ENCODE data around the gene ARHGAP45.

The ARHGAP45 gene

GRCh38 chr19:1103708-1104310 lies 36.8 kb downstream of the ARHGAP45 start, which contains the start of gene GPX4:
Gene GPX4, plus strand, starts transcription at chr19:1103994. Its CDS starts 50 bp downstream, at chr19:1104044.
- H3K4me3 ChIP-seq (ENCODE audit: control insufficient read depth, low read depth, low read length): peak within 1 kb of the TSS; percentile 77
- DNase-seq (ENCODE audit: low read depth): peak; percentile 95
- TF ChIP-seq CTCF (IDR thresholded peaks at IDR 0.05; ENCODE audit: control insufficient read depth, insufficient read depth, low read depth, low read length, missing control alignments): no peak

- peak overlapping the region; percentile 77 for H3K4me3 ChIP-seq (ENCODE audit: control insufficient read depth, low read depth, low read length)
- TF ChIP-seq CTCF (IDR thresholded peaks at IDR 0.05; ENCODE audit: control insufficient read depth, insufficient read depth, low read depth, low read length, missing control alignments): no peak
- DNase-seq (ENCODE audit: low read depth): no peak
These were observed 37.5 kb downstream of the ARHGAP45 start for GRCh38 chr19:1104311-1105007.

- no peak for DNase-seq (ENCODE audit: low read depth)
- H3K4me3 ChIP-seq (ENCODE audit: control insufficient read depth, low read depth, low read length): peak overlapping the region; percentile 77
- TF ChIP-seq CTCF (IDR thresholded peaks at IDR 0.05; ENCODE audit: control insufficient read depth, insufficient read depth, low read depth, low read length, missing control alignments): peak; percentile 1
These were observed 38.3 kb downstream of the ARHGAP45 start for GRCh38 chr19:1105008-1105872.

- TF ChIP-seq CTCF (IDR thresholded peaks at IDR 0.05; ENCODE audit: control insufficient read depth, insufficient read depth, low read depth, low read length, missing control alignments): no peak
- no peak for DNase-seq (ENCODE audit: low read depth)
- peak overlapping the region; percentile 77 for H3K4me3 ChIP-seq (ENCODE audit: control insufficient read depth, low read depth, low read length)
These were observed 39.2 kb downstream of the ARHGAP45 start for GRCh38 chr19:1105873-1106840.

GRCh38 chr19:1106841-1107660 lies 40.1 kb downstream of the ARHGAP45 start:
- H3K4me3 ChIP-seq (ENCODE audit: control insufficient read depth, low read depth, low read length): no peak overlapping the region
- peak; percentile 29 for TF ChIP-seq CTCF (IDR thresholded peaks at IDR 0.05; ENCODE audit: control insufficient read depth, insufficient read depth, low read depth, low read length, missing control alignments)
- DNase-seq (ENCODE audit: low read depth): no peak
